ENCODE data around the gene CCDC57. TPM values are rescaled to one million over a fixed set of nuclear protein-coding genes. Genes with fewer than 3 reads are reported as not detected.
A peak's percentile ranks its signal among the peaks of the same experiment; 100 is the strongest.

Gene CCDC57
- polyA plus RNA-seq, 1 donor from 2014 or later, result 70.9 TPM

GRCh38 chr17:82051776-82052637, 160.6 kb downstream of the CCDC57 start, which contains the start of the genes GPS1 and RFNG:
TSS of gene GPS1 (plus strand) at chr17:82051898. CDS start at chr17:82051932, 34 bp downstream.
TSS of gene RFNG (minus strand) at chr17:82051811. CDS start at chr17:82051766, 45 bp downstream.
- Histone ChIP-seq H3K4me2 (ENCODE audit: low read length) (peak within 1 kb of the TSS; percentile 84), H3F3A (ENCODE audit: insufficient read depth, low read length, poor library complexity, severe bottlenecking) (no peaks in the 10 kb centered on the region), H3K79me2 (replicated peaks; ENCODE audit: insufficient read depth, low read length) (peaks cover 10% of the 10 kb centered on the region), H3K9me3 (ENCODE audit: low read length) (no peaks in the 10 kb centered on the region), H3K9ac (ENCODE audit: low read length) (peak within 1 kb of the TSS; percentile 75), H3K4me3 (ENCODE audit: low read length) (peak within 1 kb of the TSS; percentile 92), H3K36me3 (ENCODE audit: insufficient read depth, low read length) (no peaks in the 10 kb centered on the region), H3K27me3 (ENCODE audit: insufficient read depth, low read depth, low read length) (no peaks in the 10 kb centered on the region), H3K27ac (ENCODE audit: low read length) (no peak within 1 kb of the TSS), H4K20me1 (ENCODE audit: insufficient read depth) (no peaks in the 10 kb centered on the region), H3K9me2 (ENCODE audit: insufficient read depth, low read length) (no peaks in the 10 kb centered on the region), H2AFZ (ENCODE audit: low read depth, low read length) (no peak within 1 kb of the TSS)
- TF ChIP-seq CTCF (IDR thresholded peaks at IDR 0.05; ENCODE audit: poor library complexity, severe bottlenecking) (no peak), MXI1 (conservative IDR thresholded peaks at IDR 0.05; ENCODE audit: poor library complexity, severe bottlenecking) (peak; percentile 89), POLR2AphosphoS5 (IDR thresholded peaks at IDR 0.05) (peak; percentile 86)
- TF ChIP-seq, protein P1, sequence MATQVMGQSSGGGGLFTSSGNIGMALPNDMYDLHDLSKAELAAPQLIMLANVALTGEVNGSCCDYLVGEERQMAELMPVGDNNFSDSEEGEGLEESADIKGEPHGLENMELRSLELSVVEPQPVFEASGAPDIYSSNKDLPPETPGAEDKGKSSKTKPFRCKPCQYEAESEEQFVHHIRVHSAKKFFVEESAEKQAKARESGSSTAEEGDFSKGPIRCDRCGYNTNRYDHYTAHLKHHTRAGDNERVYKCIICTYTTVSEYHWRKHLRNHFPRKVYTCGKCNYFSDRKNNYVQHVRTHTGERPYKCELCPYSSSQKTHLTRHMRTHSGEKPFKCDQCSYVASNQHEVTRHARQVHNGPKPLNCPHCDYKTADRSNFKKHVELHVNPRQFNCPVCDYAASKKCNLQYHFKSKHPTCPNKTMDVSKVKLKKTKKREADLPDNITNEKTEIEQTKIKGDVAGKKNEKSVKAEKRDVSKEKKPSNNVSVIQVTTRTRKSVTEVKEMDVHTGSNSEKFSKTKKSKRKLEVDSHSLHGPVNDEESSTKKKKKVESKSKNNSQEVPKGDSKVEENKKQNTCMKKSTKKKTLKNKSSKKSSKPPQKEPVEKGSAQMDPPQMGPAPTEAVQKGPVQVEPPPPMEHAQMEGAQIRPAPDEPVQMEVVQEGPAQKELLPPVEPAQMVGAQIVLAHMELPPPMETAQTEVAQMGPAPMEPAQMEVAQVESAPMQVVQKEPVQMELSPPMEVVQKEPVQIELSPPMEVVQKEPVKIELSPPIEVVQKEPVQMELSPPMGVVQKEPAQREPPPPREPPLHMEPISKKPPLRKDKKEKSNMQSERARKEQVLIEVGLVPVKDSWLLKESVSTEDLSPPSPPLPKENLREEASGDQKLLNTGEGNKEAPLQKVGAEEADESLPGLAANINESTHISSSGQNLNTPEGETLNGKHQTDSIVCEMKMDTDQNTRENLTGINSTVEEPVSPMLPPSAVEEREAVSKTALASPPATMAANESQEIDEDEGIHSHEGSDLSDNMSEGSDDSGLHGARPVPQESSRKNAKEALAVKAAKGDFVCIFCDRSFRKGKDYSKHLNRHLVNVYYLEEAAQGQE (IDR thresholded peaks at IDR 0.05; ENCODE audit: borderline replicate concordance), result no peak

Other genes with a start within 250 kb of the CCDC57 start
- gene ASPSCR1, start 235.2 kb downstream of the CCDC57 start, polyA plus RNA-seq, result 28.0 and 58.1 TPM in 2 replicates
- gene CENPX, start 190.0 kb downstream of the CCDC57 start, polyA plus RNA-seq, result 188 and 205 TPM in 2 replicates
- 51.7 and 63.7 TPM in 2 replicates for gene LRRC45, start 189.5 kb downstream of the CCDC57 start, polyA plus RNA-seq
- gene RAC3, start 181.2 kb downstream of the CCDC57 start, polyA plus RNA-seq, result 198 and 211 TPM in 2 replicates
- 129 and 148 TPM in 2 replicates for gene DCXR, start 175.1 kb downstream of the CCDC57 start, polyA plus RNA-seq
- 176 and 200 TPM in 2 replicates for gene RFNG, start 161.0 kb downstream of the CCDC57 start, polyA plus RNA-seq
- gene GPS1, start 160.9 kb downstream of the CCDC57 start, polyA plus RNA-seq, result 170 and 215 TPM in 2 replicates
- 100 and 115 TPM in 2 replicates for gene DUS1L, start 147.0 kb downstream of the CCDC57 start, polyA plus RNA-seq
- gene FASN, start 114.6 kb downstream of the CCDC57 start, polyA plus RNA-seq, result 26.4 and 31.5 TPM in 2 replicates
- 0.56 and 0.98 TPM in 2 replicates for gene SLC16A3, start 16.2 kb upstream of the CCDC57 start, polyA plus RNA-seq
- 29.9 and 41.6 TPM in 2 replicates for gene CSNK1D, start 60.9 kb upstream of the CCDC57 start, polyA plus RNA-seq
- gene CD7, start 104.8 kb upstream of the CCDC57 start, polyA plus RNA-seq, result not detected in 2 replicates
- not detected in 2 replicates for gene SECTM1, start 120.9 kb upstream of the CCDC57 start, polyA plus RNA-seq
- gene TEX19, start 146.4 kb upstream of the CCDC57 start, polyA plus RNA-seq, result not detected in 2 replicates
- gene UTS2R, start 158.9 kb upstream of the CCDC57 start, polyA plus RNA-seq, result not detected in 2 replicates
- gene HEXD, start 205.5 kb upstream of the CCDC57 start, polyA plus RNA-seq, result 72.8 and 93.2 TPM in 2 replicates
- gene OGFOD3, start 205.7 kb upstream of the CCDC57 start, polyA plus RNA-seq, result 14.3 and 22.6 TPM in 2 replicates
- gene CYBC1, start 237.9 kb upstream of the CCDC57 start, polyA plus RNA-seq, result 66.6 and 101 TPM in 2 replicates
- 218 and 243 TPM in 2 replicates for gene NARF, start 245.9 kb upstream of the CCDC57 start, polyA plus RNA-seq

Measured in neural cell (in vitro differentiated cells).